ENCODE data around the gene HERC3.

HERC3 gene

DNA sequence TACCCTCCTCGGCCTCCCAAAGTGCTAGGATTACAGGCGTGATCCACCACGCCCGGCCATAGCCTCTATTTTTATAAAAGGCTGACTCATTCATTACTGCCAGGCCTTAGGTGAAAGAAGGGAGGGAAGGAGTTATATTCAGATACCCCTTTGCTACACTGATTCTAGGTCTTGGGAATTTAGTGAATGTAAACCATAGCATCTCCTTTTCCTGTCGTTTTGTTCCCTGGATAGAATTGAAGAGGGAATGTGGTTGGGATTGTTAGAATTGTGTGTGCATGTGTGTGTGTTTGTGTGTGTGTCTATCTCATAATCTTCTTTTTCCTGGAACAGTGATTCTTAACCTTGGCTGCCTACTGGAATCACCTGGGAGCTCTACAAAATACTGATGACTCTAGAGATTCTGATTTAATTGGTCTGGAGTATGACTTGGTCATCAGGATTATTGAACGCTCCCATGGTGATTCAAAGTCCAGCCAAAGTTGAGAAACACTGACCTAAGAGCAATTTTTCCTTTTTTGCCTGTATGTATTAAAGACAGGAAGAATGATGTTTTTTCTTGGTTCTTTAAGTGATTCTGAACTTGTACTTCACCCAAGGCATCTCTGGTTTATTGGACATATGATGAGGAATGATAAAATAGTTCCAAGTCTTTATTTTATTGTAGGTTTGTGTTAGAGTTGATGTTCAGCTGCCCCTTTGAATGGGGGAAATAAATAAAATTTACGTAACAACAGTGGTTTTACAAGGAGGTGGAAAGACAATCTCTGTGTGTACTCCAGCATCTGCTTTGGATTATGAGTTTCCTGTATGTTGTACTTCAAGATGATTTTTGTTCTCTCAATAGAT, 68.4 kb downstream of the HERC3 start:
- no peak overlapping the region for H3K27ac ChIP-seq (ENCODE audit: low read depth, low read length)
- no peaks in the 10 kb centered on the region for H3K36me3 ChIP-seq (ENCODE audit: control insufficient read depth, insufficient read depth, low read length)
- peaks cover 7% of the 10 kb centered on the region for H3K4me1 ChIP-seq (ENCODE audit: control insufficient read depth, insufficient read depth, low read length)
- no peaks in the 10 kb centered on the region for H3K9me3 ChIP-seq (ENCODE audit: control insufficient read depth, insufficient read depth, low read length)
- H3K27me3 ChIP-seq (ENCODE audit: control insufficient read depth, insufficient read depth, low read length), result no peaks in the 10 kb centered on the region
- no peak overlapping the region for H3K9ac ChIP-seq (ENCODE audit: low read depth, low read length)
- H3K4me3 ChIP-seq (ENCODE audit: low read depth, low read length), result no peak overlapping the region

DNA sequence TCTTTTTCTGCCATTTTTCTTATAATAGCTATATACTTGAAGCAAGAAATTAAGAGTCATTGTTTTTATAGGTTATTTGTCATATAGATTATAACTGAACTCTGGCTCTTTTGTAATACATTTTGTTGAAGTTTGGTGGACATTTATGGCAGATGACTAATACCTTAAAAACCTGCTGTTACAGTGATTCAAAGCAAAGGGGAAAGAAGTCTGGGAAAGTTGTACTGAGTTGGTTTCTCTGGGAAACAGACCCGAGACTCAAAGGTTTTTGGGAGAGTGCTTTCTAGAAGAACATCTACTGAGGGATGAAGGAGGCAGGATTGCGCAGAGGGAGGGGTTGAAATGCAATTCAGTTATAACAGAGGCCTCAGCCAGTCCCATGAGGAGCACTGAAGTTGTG, 69.5 kb downstream of the HERC3 start:
- H3K36me3 ChIP-seq (ENCODE audit: control insufficient read depth, insufficient read depth, low read length), result no peaks in the 10 kb centered on the region
- no peak overlapping the region for H3K4me3 ChIP-seq (ENCODE audit: low read depth, low read length)
- no peaks in the 10 kb centered on the region for H3K27me3 ChIP-seq (ENCODE audit: control insufficient read depth, insufficient read depth, low read length)
- no peak overlapping the region for H3K27ac ChIP-seq (ENCODE audit: low read depth, low read length)
- H3K9me3 ChIP-seq (ENCODE audit: control insufficient read depth, insufficient read depth, low read length), result no peaks in the 10 kb centered on the region
- no peak overlapping the region for H3K9ac ChIP-seq (ENCODE audit: low read depth, low read length)
- peaks cover 7% of the 10 kb centered on the region for H3K4me1 ChIP-seq (ENCODE audit: control insufficient read depth, insufficient read depth, low read length)

DNA sequence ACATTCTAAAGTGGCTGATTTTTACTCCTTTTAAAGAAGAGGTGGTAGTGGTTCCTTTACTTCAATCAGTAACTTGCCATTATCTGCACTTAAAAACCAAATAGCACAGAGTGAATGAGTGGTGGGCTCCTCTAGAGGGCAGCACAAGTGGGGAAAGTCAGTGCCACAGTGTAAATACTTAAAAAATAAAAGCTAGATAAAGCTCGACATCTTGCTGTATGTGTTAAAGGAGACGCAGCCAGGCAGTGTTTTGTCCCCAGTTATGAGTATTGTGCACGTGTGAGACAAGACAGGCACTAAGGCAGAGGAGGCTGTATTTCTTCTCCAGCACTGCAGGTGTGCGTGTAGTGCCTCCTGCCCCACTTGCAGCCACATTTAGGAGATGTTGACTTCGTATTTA, 80.7 kb downstream of the HERC3 start:
- no peaks in the 10 kb centered on the region for H3K4me1 ChIP-seq (ENCODE audit: control insufficient read depth, insufficient read depth, low read length)
- no peak overlapping the region for H3K4me3 ChIP-seq (ENCODE audit: low read depth, low read length)
- H3K36me3 ChIP-seq (ENCODE audit: control insufficient read depth, insufficient read depth, low read length), result no peaks in the 10 kb centered on the region
- no peak overlapping the region for H3K9ac ChIP-seq (ENCODE audit: low read depth, low read length)
- no peak overlapping the region for H3K27ac ChIP-seq (ENCODE audit: low read depth, low read length)
- no peaks in the 10 kb centered on the region for H3K9me3 ChIP-seq (ENCODE audit: control insufficient read depth, insufficient read depth, low read length)
- no peaks in the 10 kb centered on the region for H3K27me3 ChIP-seq (ENCODE audit: control insufficient read depth, insufficient read depth, low read length)

DNA sequence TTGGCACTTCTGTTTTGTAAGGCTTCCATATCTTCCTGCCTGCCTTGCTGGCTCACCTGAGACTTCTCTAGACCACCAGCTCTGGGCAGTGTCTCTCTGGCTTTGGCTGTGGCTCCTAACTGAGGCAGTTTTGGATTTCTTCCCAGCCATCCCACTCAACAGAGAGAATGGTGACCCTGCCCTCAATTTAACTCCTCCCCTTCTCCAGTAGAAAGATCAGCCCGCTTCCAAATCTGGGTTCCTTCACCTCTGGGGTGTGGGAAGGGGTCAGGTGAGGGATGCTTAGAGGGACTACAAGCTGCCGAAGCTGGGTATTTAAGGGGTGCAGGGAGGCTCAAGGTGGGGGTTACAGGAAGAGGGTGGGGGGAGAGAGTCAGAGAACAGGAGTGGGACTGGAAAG, 81.6 kb downstream of the HERC3 start:
- no peaks in the 10 kb centered on the region for H3K9me3 ChIP-seq (ENCODE audit: control insufficient read depth, insufficient read depth, low read length)
- H3K27me3 ChIP-seq (ENCODE audit: control insufficient read depth, insufficient read depth, low read length), result no peaks in the 10 kb centered on the region
- H3K4me1 ChIP-seq (ENCODE audit: control insufficient read depth, insufficient read depth, low read length), result no peaks in the 10 kb centered on the region
- H3K4me3 ChIP-seq (ENCODE audit: low read depth, low read length), result no peak overlapping the region
- no peak overlapping the region for H3K9ac ChIP-seq (ENCODE audit: low read depth, low read length)
- H3K36me3 ChIP-seq (ENCODE audit: control insufficient read depth, insufficient read depth, low read length), result no peaks in the 10 kb centered on the region
- no peak overlapping the region for H3K27ac ChIP-seq (ENCODE audit: low read depth, low read length)

DNA sequence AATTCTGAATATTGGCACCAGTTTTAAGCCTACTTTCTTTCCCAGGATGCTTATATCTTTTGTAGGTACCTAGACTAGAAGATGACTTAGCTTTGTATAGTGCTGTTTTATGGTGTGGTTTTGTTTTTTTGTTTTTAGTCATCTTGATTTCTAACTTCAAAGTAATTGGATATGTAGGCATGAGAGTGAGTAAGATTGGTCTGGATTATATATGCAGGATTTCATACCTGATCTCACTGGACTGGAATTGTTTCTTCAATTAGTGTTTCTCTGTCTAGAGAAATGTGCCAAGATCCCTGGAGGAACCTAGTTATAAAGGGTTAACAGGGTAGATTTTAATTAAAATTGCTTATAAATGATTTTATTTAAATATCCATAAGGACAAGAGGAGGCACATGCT, 82.3 kb downstream of the HERC3 start:
- no peaks in the 10 kb centered on the region for H3K36me3 ChIP-seq (ENCODE audit: control insufficient read depth, insufficient read depth, low read length)

DNA sequence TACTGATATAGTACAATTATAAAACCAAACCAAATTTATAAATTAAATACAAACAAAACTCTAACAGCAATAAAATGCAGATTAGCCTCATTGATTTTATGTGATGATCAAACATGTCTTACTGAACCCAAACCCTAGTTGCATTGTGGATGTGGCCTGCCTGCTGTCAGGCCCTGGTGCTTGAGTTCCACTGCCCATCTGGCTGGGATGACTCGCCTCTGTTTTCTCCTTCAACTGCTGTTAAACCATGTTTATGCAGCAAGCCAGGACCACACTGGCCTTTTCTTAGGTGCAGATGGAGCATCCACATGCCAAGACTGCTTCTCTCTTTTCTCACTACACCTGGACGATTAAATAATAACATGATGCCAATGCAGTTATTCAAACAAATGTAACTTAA, 82.7 kb downstream of the HERC3 start:
- H3K36me3 ChIP-seq (ENCODE audit: control insufficient read depth, insufficient read depth, low read length), result no peaks in the 10 kb centered on the region
- no peaks in the 10 kb centered on the region for H3K4me1 ChIP-seq (ENCODE audit: control insufficient read depth, insufficient read depth, low read length)
- H3K4me3 ChIP-seq (ENCODE audit: low read depth, low read length), result no peak overlapping the region
- no peak overlapping the region for H3K27ac ChIP-seq (ENCODE audit: low read depth, low read length)
- H3K27me3 ChIP-seq (ENCODE audit: control insufficient read depth, insufficient read depth, low read length), result no peaks in the 10 kb centered on the region
- no peaks in the 10 kb centered on the region for H3K9me3 ChIP-seq (ENCODE audit: control insufficient read depth, insufficient read depth, low read length)
- H3K9ac ChIP-seq (ENCODE audit: low read depth, low read length), result no peak overlapping the region

More for the DNA sequence above, 82.3 kb downstream of the HERC3 start:
- Histone ChIP-seq H3K27me3 (ENCODE audit: control insufficient read depth, insufficient read depth, low read length) (no peaks in the 10 kb centered on the region), H3K4me3 (ENCODE audit: low read depth, low read length) (no peak overlapping the region), H3K9me3 (ENCODE audit: control insufficient read depth, insufficient read depth, low read length) (no peaks in the 10 kb centered on the region), H3K4me1 (ENCODE audit: control insufficient read depth, insufficient read depth, low read length) (no peaks in the 10 kb centered on the region), H3K9ac (ENCODE audit: low read depth, low read length) (no peak overlapping the region), H3K27ac (ENCODE audit: low read depth, low read length) (no peak overlapping the region)

DNA sequence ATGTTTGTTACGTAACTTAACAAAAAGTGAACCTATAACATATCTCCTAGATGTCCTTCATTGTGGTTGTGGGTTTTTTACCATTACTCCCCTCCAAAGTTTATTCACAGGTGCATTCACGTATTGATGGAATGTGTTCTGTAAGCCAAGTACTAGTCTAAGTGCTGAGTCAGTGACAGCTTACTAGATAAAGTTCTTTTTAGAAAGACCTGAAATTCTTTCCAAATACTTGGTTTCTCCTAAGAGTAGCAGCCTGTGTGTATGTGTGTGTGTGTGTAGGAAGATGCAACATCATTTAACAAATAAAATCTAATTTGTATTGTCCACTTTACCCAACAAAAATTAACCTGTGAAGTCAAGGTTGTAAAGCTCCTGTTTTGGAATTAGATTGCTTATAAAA, 83.3 kb downstream of the HERC3 start:
- Histone ChIP-seq H3K27me3 (ENCODE audit: control insufficient read depth, insufficient read depth, low read length) (no peaks in the 10 kb centered on the region), H3K9ac (ENCODE audit: low read depth, low read length) (no peak overlapping the region), H3K27ac (ENCODE audit: low read depth, low read length) (no peak overlapping the region), H3K4me1 (ENCODE audit: control insufficient read depth, insufficient read depth, low read length) (no peaks in the 10 kb centered on the region), H3K9me3 (ENCODE audit: control insufficient read depth, insufficient read depth, low read length) (no peaks in the 10 kb centered on the region), H3K36me3 (ENCODE audit: control insufficient read depth, insufficient read depth, low read length) (no peaks in the 10 kb centered on the region), H3K4me3 (ENCODE audit: low read depth, low read length) (no peak overlapping the region)

DNA sequence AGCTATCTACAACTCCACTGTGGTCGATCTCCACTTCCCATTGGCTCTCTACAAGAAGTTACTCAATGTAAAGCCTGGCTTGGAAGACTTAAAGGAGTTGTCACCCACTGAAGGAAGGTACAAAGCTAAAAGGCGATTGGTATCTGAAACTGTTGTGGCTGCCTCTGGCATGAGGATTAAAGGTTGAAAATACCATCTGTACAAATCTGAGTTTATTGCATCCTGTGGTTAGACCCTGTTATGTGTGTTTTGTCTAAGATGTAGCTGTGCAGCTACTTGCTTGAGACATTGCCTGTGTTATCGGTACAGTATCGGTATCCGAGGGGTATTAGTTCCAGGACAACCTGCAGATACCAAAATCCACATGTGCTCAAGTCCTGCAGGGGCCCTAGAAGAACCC, 88.9 kb downstream of the HERC3 start:
- H3K27me3 ChIP-seq (ENCODE audit: control insufficient read depth, insufficient read depth, low read length), result no peaks in the 10 kb centered on the region
- H3K9me3 ChIP-seq (ENCODE audit: control insufficient read depth, insufficient read depth, low read length), result no peaks in the 10 kb centered on the region
- no peak overlapping the region for H3K9ac ChIP-seq (ENCODE audit: low read depth, low read length)
- no peaks in the 10 kb centered on the region for H3K36me3 ChIP-seq (ENCODE audit: control insufficient read depth, insufficient read depth, low read length)
- H3K27ac ChIP-seq (ENCODE audit: low read depth, low read length), result no peak overlapping the region
- H3K4me3 ChIP-seq (ENCODE audit: low read depth, low read length), result no peak overlapping the region
- no peaks in the 10 kb centered on the region for H3K4me1 ChIP-seq (ENCODE audit: control insufficient read depth, insufficient read depth, low read length)

DNA sequence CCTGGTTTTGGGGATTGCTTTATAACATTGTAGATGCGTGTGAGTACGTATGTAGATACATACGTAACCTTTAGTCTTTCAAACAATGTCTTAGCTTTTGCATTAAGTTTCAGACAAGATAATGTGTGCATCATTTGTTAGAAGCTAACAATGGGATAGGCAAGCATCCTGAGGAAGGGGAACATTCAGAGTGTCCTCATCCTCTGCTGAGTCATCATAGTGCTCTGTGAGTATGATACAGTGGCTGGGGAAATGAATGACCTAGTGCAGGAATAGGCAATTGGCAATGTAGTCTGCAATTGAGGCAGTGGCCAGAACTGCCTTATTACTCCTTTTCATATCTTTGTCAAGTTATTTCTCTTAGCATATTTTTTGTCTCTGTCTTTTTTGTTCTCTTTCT, 98.1 kb downstream of the HERC3 start:
- Histone ChIP-seq H3K9ac (ENCODE audit: low read depth, low read length) (no peak overlapping the region), H3K9me3 (ENCODE audit: control insufficient read depth, insufficient read depth, low read length) (no peaks in the 10 kb centered on the region), H3K4me1 (ENCODE audit: control insufficient read depth, insufficient read depth, low read length) (0 out of 2 replicates have a peak, but pooled peaks cover 4% of the 10 kb centered on the region), H3K4me3 (ENCODE audit: low read depth, low read length) (no peak overlapping the region), H3K36me3 (ENCODE audit: control insufficient read depth, insufficient read depth, low read length) (no peaks in the 10 kb centered on the region), H3K27me3 (ENCODE audit: control insufficient read depth, insufficient read depth, low read length) (no peaks in the 10 kb centered on the region), H3K27ac (ENCODE audit: low read depth, low read length) (no peak overlapping the region)

DNA sequence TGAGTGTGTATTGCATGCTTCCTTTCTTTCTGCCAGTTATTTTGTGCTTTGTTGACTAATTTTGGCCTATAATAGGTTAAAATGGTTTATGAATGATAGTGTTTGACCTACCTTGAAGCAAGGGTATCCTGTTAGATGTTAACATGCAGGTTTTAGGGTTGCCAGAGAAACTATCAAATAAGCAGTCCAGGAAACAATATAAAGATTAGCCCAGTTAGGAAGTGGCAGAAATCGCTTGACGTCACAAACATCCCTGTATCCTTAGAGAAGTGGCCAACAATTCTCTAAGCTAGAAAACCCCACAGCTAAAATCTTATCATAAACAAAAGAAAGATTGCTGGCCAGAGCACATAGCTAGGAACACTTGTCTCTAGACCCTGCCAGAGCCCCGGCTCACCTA, 101.5 kb downstream of the HERC3 start:
- 0 out of 2 replicates have a peak, but pooled peaks cover 4% of the 10 kb centered on the region for H3K4me1 ChIP-seq (ENCODE audit: control insufficient read depth, insufficient read depth, low read length)
- no peak overlapping the region for H3K4me3 ChIP-seq (ENCODE audit: low read depth, low read length)
- no peak overlapping the region for H3K27ac ChIP-seq (ENCODE audit: low read depth, low read length)
- no peaks in the 10 kb centered on the region for H3K27me3 ChIP-seq (ENCODE audit: control insufficient read depth, insufficient read depth, low read length)
- H3K9me3 ChIP-seq (ENCODE audit: control insufficient read depth, insufficient read depth, low read length), result no peaks in the 10 kb centered on the region
- H3K36me3 ChIP-seq (ENCODE audit: control insufficient read depth, insufficient read depth, low read length), result no peaks in the 10 kb centered on the region
- H3K9ac ChIP-seq (ENCODE audit: low read depth, low read length), result no peak overlapping the region

DNA sequence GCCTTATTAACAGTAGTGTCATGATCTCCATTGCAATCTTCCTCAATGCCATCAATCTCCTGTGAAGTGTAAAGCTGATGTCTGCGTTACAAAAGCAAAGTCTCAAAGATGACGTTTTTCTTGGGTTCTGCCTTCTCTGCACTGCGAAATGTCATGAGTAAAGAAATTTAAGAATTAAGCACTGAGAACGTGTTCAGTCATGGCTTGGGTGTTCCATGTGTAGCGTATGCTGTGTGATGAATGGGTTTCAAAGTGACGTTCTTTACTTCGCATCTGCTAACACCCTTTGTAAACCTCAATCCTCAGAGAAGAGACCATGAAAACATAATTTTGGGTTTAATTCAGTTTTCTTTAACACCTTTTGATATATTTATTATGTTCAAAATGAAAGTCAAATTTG, 104.3 kb downstream of the HERC3 start:
- H3K4me3 ChIP-seq (ENCODE audit: low read depth, low read length), result no peak overlapping the region
- no peak overlapping the region for H3K9ac ChIP-seq (ENCODE audit: low read depth, low read length)
- H3K9me3 ChIP-seq (ENCODE audit: control insufficient read depth, insufficient read depth, low read length), result no peaks in the 10 kb centered on the region
- no peaks in the 10 kb centered on the region for H3K27me3 ChIP-seq (ENCODE audit: control insufficient read depth, insufficient read depth, low read length)
- H3K36me3 ChIP-seq (ENCODE audit: control insufficient read depth, insufficient read depth, low read length), result no peaks in the 10 kb centered on the region
- H3K27ac ChIP-seq (ENCODE audit: low read depth, low read length), result no peak overlapping the region
- H3K4me1 ChIP-seq (ENCODE audit: control insufficient read depth, insufficient read depth, low read length), result no peaks in the 10 kb centered on the region
